Stimulated activated CD4-positive, alpha-beta T cell treated with anti-CD3 and anti-CD28 coated beads, TNF-alpha, amount 100 ng/mL, for 48 hours (primary cell): ENCODE results near the gene TTLL1.
"Not testable (repeated sequence)": the region's sequence is repeated elsewhere in the genome, so short reads cannot be mapped to it uniquely, and the experiment has no call there.

ENCODE experiments used
- DNase-seq, 3 donors: peaks; one replicate each; pipeline ENCODE4 v3.0.0-alpha.2; 2020; ENCODE audit warnings: low read depth in 3 of 3

Gene TTLL1

GRCh38 chr22:43077121-43077877, 11.9 kb downstream of the TTLL1 start:
- DNase-seq: no peak

- no peak for DNase-seq
Measured at GRCh38 chr22:43066844-43067385, 22.3 kb downstream of the TTLL1 start.

- DNase-seq: no peak
Measured at GRCh38 chr22:43066134-43066533, 23.1 kb downstream of the TTLL1 start.

GRCh38 chr22:43060183-43060582, 29.0 kb downstream of the TTLL1 start:
- DNase-seq: peak; percentile 30 to 42 (median 36)

- no peak for DNase-seq
Measured at GRCh38 chr22:43057641-43058040, 31.6 kb downstream of the TTLL1 start.

GRCh38 chr22:43053176-43053575, 36.0 kb downstream of the TTLL1 start:
- DNase-seq: no peak

GRCh38 chr22:43050995-43051394, 38.2 kb downstream of the TTLL1 start:
- DNase-seq: no peak

GRCh38 chr22:43047605-43048004, 41.6 kb downstream of the TTLL1 start:
- no peak for DNase-seq

GRCh38 chr22:43044290-43044712, 44.9 kb downstream of the TTLL1 start:
- no peak for DNase-seq

- no peak for DNase-seq
Measured at GRCh38 chr22:43042101-43042780, 47.0 kb downstream of the TTLL1 start.

- DNase-seq: no peak
Measured at GRCh38 chr22:43039800-43040199, 49.4 kb downstream of the TTLL1 start.

- no peak for DNase-seq
Measured at GRCh38 chr22:43038325-43038724, 50.9 kb downstream of the TTLL1 start.

GRCh38 chr22:43036282-43036829, 52.8 kb downstream of the TTLL1 start:
- no peak for DNase-seq

GRCh38 chr22:43035250-43035649, 53.9 kb downstream of the TTLL1 start:
- DNase-seq: no peak

GRCh38 chr22:43031617-43032016, 57.6 kb downstream of the TTLL1 start:
- no peak for DNase-seq

GRCh38 chr22:43018615-43019014, 70.6 kb downstream of the TTLL1 start:
- no peak for DNase-seq

- no peak for DNase-seq
Measured at GRCh38 chr22:43017525-43018460, 71.4 kb downstream of the TTLL1 start.

- DNase-seq: not testable (repeated sequence)
Measured at GRCh38 chr22:43016150-43016549, 73.0 kb downstream of the TTLL1 start.

- DNase-seq: no peak
Measured at GRCh38 chr22:43015677-43016042, 73.5 kb downstream of the TTLL1 start.

GRCh38 chr22:43014869-43015676, 74.1 kb downstream of the TTLL1 start, which contains the start of gene PACSIN2:
Gene PACSIN2 (minus strand): TSS chr22:43015149. CDS start chr22:42912080, 103,069 bp downstream.
- DNase-seq: peak; percentile 97 to 99 (median 98)
